ENCODE results near the gene NR1D1. TPM values are rescaled to one million over a fixed set of nuclear protein-coding genes. Genes with fewer than 3 reads are reported as not detected.

The NR1D1 gene
- total RNA-seq, 1 donor from 2014 or later: 5.5 TPM

- no peak for TF ChIP-seq CTCF (IDR thresholded peaks at IDR 0.05)
- H3K9me3 Mint-ChIP-seq: no peaks in the 10 kb centered on the region
- DNase-seq (no peak), ATAC-seq (ENCODE audit: low read depth) (no peak)
- ChIA-PET POLR2A (interaction anchor here (0.6 to 7.8 kb wide), 10 partner anchors 9 to 1587 kb away, joined by 3 to 113 read pairs (median 4); partner anchors contain the start of genes CASC3, EIF1, PSMD3 and THRA), CTCF (interaction anchor here (0.9 to 9.1 kb wide), 4 partner anchors 11 to 90 kb away, joined by 4 to 79 read pairs (median 6); no protein-coding TSS in a partner anchor)
- peaks cover 62% of the 10 kb centered on the region for H3K4me1 Mint-ChIP-seq
- H3K27ac Mint-ChIP-seq: peak overlapping the region; percentile 90
- no peaks in the 10 kb centered on the region for H3K27me3 Mint-ChIP-seq
- peak overlapping the region; percentile 91 for H3K4me3 Mint-ChIP-seq
- intact Hi-C loops (cut with micrococcal nuclease): no loop called here
- peaks cover 5% of the 10 kb centered on the region for H3K36me3 Mint-ChIP-seq (ENCODE audit: low read depth)
Observed at GRCh38 chr17:40101367-40102210, 1.2 kb upstream of the NR1D1 start.

GRCh38 chr17:40100669-40101366, 429 bp upstream of the NR1D1 start:
- POLR2A ChIA-PET: interaction anchor here (0.6 to 7.8 kb wide), 18 partner anchors 8 to 1589 kb away, joined by 3 to 113 read pairs (median 4); partner anchors contain the start of genes CASC3, MED24, PSMD3 and THRA
- no peak for TF ChIP-seq CTCF (IDR thresholded peaks at IDR 0.05)
- peak overlapping the region; percentile 90 for H3K27ac Mint-ChIP-seq
- CTCF ChIA-PET: interaction anchor here (0.9 to 9.1 kb wide), 4 partner anchors 11 to 91 kb away, joined by 4 to 79 read pairs (median 10); no protein-coding TSS in a partner anchor
- peaks cover 62% of the 10 kb centered on the region for H3K4me1 Mint-ChIP-seq
- peak; percentile 5 for ATAC-seq (ENCODE audit: low read depth)
- intact Hi-C loops (cut with micrococcal nuclease): loop anchor here (1.0 kb wide), 2 partner anchors 7 to 47 kb away; partner anchors contain the start of gene MED24
- peaks cover 11% of the 10 kb centered on the region for H3K36me3 Mint-ChIP-seq (ENCODE audit: low read depth)
- DNase-seq: peak; percentile 79
- peak overlapping the region; percentile 91 for H3K4me3 Mint-ChIP-seq
- H3K9me3 Mint-ChIP-seq: no peaks in the 10 kb centered on the region
- no peaks in the 10 kb centered on the region for H3K27me3 Mint-ChIP-seq

- ChIA-PET POLR2A (interaction anchor here (0.6 to 7.8 kb wide), 30 partner anchors 7 to 1867 kb away, joined by 3 to 113 read pairs (median 4); partner anchors contain the start of genes CASC3, CNP, MED24 and ODAD4), CTCF (interaction anchor here (1.1 to 9.1 kb wide), 5 partner anchors 12 to 69 kb away, joined by 4 to 79 read pairs (median 9); no protein-coding TSS in a partner anchor)
- peaks cover 68% of the 10 kb centered on the region for H3K4me1 Mint-ChIP-seq
- intact Hi-C loops (cut with micrococcal nuclease): loop anchor here (1.0 to 5.0 kb wide), 9 partner anchors 8 to 1248 kb away; partner anchors contain the start of genes CASC3, CDC6, CDK12 and MED24
- H3K36me3 Mint-ChIP-seq (ENCODE audit: low read depth): peaks cover 21% of the 10 kb centered on the region
- no peaks in the 10 kb centered on the region for H3K9me3 Mint-ChIP-seq
- peak overlapping the region; percentile 91 for H3K4me3 Mint-ChIP-seq
- no peak for ATAC-seq (ENCODE audit: low read depth)
- no peaks in the 10 kb centered on the region for H3K27me3 Mint-ChIP-seq
- no peak for TF ChIP-seq CTCF (IDR thresholded peaks at IDR 0.05)
- H3K27ac Mint-ChIP-seq: peak overlapping the region; percentile 90
- peak; percentile 36 for DNase-seq
Observed at GRCh38 chr17:40099619-40100418, 570 bp downstream of the NR1D1 start.

GRCh38 chr17:40098846-40099618, 1.4 kb downstream of the NR1D1 start:
- ATAC-seq (ENCODE audit: low read depth) (peak; percentile 64), DNase-seq (peak; percentile 95)
- Mint-ChIP-seq H3K36me3 (ENCODE audit: low read depth) (peaks cover 25% of the 10 kb centered on the region), H3K27me3 (no peaks in the 10 kb centered on the region), H3K9me3 (no peaks in the 10 kb centered on the region), H3K4me1 (peaks cover 70% of the 10 kb centered on the region), H3K27ac (peak overlapping the region; percentile 90), H3K4me3 (peak overlapping the region; percentile 91)
- intact Hi-C loops (cut with micrococcal nuclease): loop anchor here (1.0 to 5.0 kb wide), 7 partner anchors 12 to 1247 kb away; partner anchors contain the start of genes CASC3, CDC6, CDK12 and RPL23
- ChIA-PET POLR2A (interaction anchor here (0.5 to 7.8 kb wide), 25 partner anchors 8 to 1868 kb away, joined by 3 to 113 read pairs (median 4); partner anchors contain the start of genes CASC3, CNP, MED24 and MSL1), CTCF (interaction anchor here (1.1 to 9.1 kb wide), 5 partner anchors 13 to 70 kb away, joined by 4 to 79 read pairs (median 9); no protein-coding TSS in a partner anchor)
- no peak for TF ChIP-seq CTCF (IDR thresholded peaks at IDR 0.05)

Measured in activated B cell treated with CpG ODN at 0.5 μM for 24 hours (primary cell).